RKO (cell line): ENCODE results near the gene KRTAP13-2.

Experiments used
- DNase-seq: peaks from one replicate; pipeline ENCODE4 v3.0.0-alpha.2; 2016; ENCODE audit warnings: low spot score

Gene KRTAP13-2

DNA sequence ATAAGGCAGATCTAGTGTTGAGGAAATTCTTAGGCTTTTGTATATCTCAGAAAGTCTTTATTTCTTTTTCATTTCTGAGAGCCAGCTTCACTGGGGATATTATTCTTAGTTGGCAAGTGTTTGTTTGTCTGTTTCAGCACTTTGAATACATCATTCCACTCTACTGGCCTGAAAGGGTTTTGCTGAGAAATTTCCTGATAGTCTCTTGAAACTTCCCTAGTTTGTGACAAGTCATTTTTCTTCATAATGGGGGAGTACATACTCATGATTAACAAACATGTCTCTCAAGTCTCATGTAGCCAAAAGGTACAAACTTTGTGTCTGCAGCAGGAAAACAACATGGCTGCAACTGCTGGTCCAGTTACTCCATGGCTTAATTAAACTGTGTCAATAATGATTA lies 45.7 kb downstream of the KRTAP13-2 start:
- DNase-seq, result no peak
